Astrocyte (in vitro differentiated cells and primary cell): ENCODE measurements around the gene CNGA3. TPM values are rescaled to one million over a fixed set of nuclear protein-coding genes. Genes with fewer than 3 reads are reported as not detected.

Source experiments
- DNase-seq: peaks from one replicate; pipeline ENCODE4 v3.0.0-alpha.2; 2010; ENCODE audit warnings: low read depth
- FAIRE-seq: peaks from 2 replicates; lab custom pipeline; 2011; peaks lifted over from hg19 to GRCh38; lab: Jason Lieb, UNC
- H2AFZ ChIP-seq: 2 replicates; pipeline ENCODE4 v1.6.0; 2012; ENCODE audit warnings: low read depth, low read length, inconsistent platforms
- H3K27ac ChIP-seq: 2 replicates; pipeline ENCODE4 v1.5.1; 2011; ENCODE audit warnings: low read depth, low read length, inconsistent platforms
- H3K27me3 ChIP-seq: 2 replicates; pipeline ENCODE4 v1.6.0; 2011; ENCODE audit warnings: low read length, inconsistent platforms; ENCODE audit not compliant: insufficient read depth
- H3K36me3 ChIP-seq: 2 replicates; pipeline ENCODE4 v1.5.1; 2011; ENCODE audit warnings: low read length, inconsistent platforms; ENCODE audit not compliant: insufficient read depth
- H3K4me1 ChIP-seq: 2 replicates; pipeline ENCODE4 v1.5.1; 2011; ENCODE audit warnings: low read length, inconsistent platforms; ENCODE audit not compliant: insufficient read depth
- H3K4me2 ChIP-seq: 2 replicates; pipeline ENCODE4 v1.6.0; 2012; ENCODE audit warnings: low read length, inconsistent platforms
- H3K4me3 ChIP-seq: 2 replicates; pipeline ENCODE4 v1.5.1; 2011; ENCODE audit warnings: low read depth, mild to moderate bottlenecking, low read length, inconsistent platforms; ENCODE audit not compliant: insufficient read depth
- H3K79me2 ChIP-seq: 2 replicates; pipeline ENCODE4 v1.6.0; 2012; ENCODE audit warnings: mild to moderate bottlenecking, low read length, inconsistent platforms; ENCODE audit not compliant: insufficient read depth
- H3K9ac ChIP-seq: 2 replicates; pipeline ENCODE4 v1.6.0; 2012; ENCODE audit warnings: mild to moderate bottlenecking, low read length, inconsistent platforms
- H3K9me3 ChIP-seq: 2 replicates; pipeline ENCODE4 v1.5.1; 2012; ENCODE audit warnings: low read depth, mild to moderate bottlenecking, low read length, inconsistent platforms; ENCODE audit not compliant: insufficient read depth
- H4K20me1 ChIP-seq: 2 replicates; pipeline ENCODE4 v1.6.0; 2012; ENCODE audit warnings: low read length, inconsistent platforms; ENCODE audit not compliant: insufficient read depth
- H3K27ac Mint-ChIP-seq: one replicate; pipeline ENCODE4 v1.8.0; 2021; ENCODE audit warnings: mild to moderate bottlenecking, mixed read lengths; ENCODE audit not compliant: unreplicated experiment
- H3K27me3 Mint-ChIP-seq: one replicate; pipeline ENCODE4 v1.8.0; 2021; ENCODE audit warnings: low read depth, mixed read lengths; ENCODE audit not compliant: unreplicated experiment
- H3K36me3 Mint-ChIP-seq: one replicate; pipeline ENCODE4 v1.8.0; 2021; ENCODE audit warnings: low read depth, mixed read lengths; ENCODE audit not compliant: unreplicated experiment
- H3K4me1 Mint-ChIP-seq: one replicate; pipeline ENCODE4 v1.8.0; 2021; ENCODE audit warnings: low read depth, mixed read lengths; ENCODE audit not compliant: unreplicated experiment
- H3K4me3 Mint-ChIP-seq: one replicate; pipeline ENCODE4 v1.8.0; 2021; ENCODE audit warnings: mild to moderate bottlenecking, moderate library complexity, mixed read lengths; ENCODE audit not compliant: unreplicated experiment
- H3K9me3 Mint-ChIP-seq: one replicate; pipeline ENCODE4 v1.8.0; 2021; ENCODE audit warnings: mild to moderate bottlenecking, mixed read lengths; ENCODE audit not compliant: unreplicated experiment
- CTCF ChIP-seq: IDR thresholded peaks from 2 replicates; pipeline ENCODE4 v1.5.1; 2011; ENCODE audit warnings: low read depth, mild to moderate bottlenecking, inconsistent platforms, low read length, moderate library complexity; ENCODE audit not compliant: insufficient read depth
- EZH2 ChIP-seq: IDR thresholded peaks from 2 replicates; pipeline ENCODE4 v1.6.1; 2012; ENCODE audit warnings: mild to moderate bottlenecking, low read length, inconsistent platforms; ENCODE audit not compliant: insufficient read depth
- total RNA-seq: library from RNA; stranded (reverse); gene quantifications from 2 replicates; pipeline ENCODE4 v1.2.1, GENCODE V29; 2021

CNGA3 gene
- total RNA-seq, 1 donor from 2014 or later, result not detected

GRCh38 chr2:98436734-98437133 is 90.5 kb downstream of the CNGA3 start:
- no peak overlapping the region for H3K4me2 ChIP-seq

GRCh38 chr2:98438190-98439133 is 92.2 kb downstream of the CNGA3 start:
- no peak overlapping the region for H3K4me3 ChIP-seq
- Mint-ChIP-seq H3K4me3 (no peak overlapping the region), H3K9me3 (peaks cover 22% of the 10 kb centered on the region), H3K36me3 (peaks cover 2% of the 10 kb centered on the region), H3K27ac (no peak overlapping the region), H3K27me3 (no peaks in the 10 kb centered on the region), H3K4me1 (no peaks in the 10 kb centered on the region)
- H3K4me1 ChIP-seq, result no peaks in the 10 kb centered on the region
- TF ChIP-seq CTCF (no peak), EZH2 (no peak)
- no peak overlapping the region for H3K4me2 ChIP-seq
- H4K20me1 ChIP-seq, result no peaks in the 10 kb centered on the region
- H2AFZ ChIP-seq, result no peak overlapping the region
- H3K27ac ChIP-seq, result no peak overlapping the region
- FAIRE-seq (no peak), DNase-seq (no peak)
- H3K9me3 ChIP-seq, result peaks cover under 1% of the 10 kb centered on the region
- peaks cover 4% of the 10 kb centered on the region for H3K27me3 ChIP-seq
- no peak overlapping the region for H3K9ac ChIP-seq
- no peaks in the 10 kb centered on the region for H3K36me3 ChIP-seq
- H3K79me2 ChIP-seq, result no peaks in the 10 kb centered on the region

More at GRCh38 chr2:98436734-98437133, 90.5 kb downstream of the CNGA3 start:
- Histone ChIP-seq H3K36me3 (no peaks in the 10 kb centered on the region), H3K27ac (no peak overlapping the region), H3K4me3 (no peak overlapping the region), H3K27me3 (peaks cover 4% of the 10 kb centered on the region), H3K79me2 (no peaks in the 10 kb centered on the region), H3K4me1 (no peaks in the 10 kb centered on the region), H2AFZ (no peak overlapping the region), H3K9ac (no peak overlapping the region), H4K20me1 (no peaks in the 10 kb centered on the region), H3K9me3 (peaks cover 4% of the 10 kb centered on the region)
- no peaks in the 10 kb centered on the region for H3K4me1 Mint-ChIP-seq
- no peak for DNase-seq
- no peak for FAIRE-seq
- no peak overlapping the region for H3K27ac Mint-ChIP-seq
- H3K4me3 Mint-ChIP-seq, result no peak overlapping the region
- no peaks in the 10 kb centered on the region for H3K27me3 Mint-ChIP-seq
- TF ChIP-seq EZH2, result no peak
- no peak for TF ChIP-seq CTCF
- peaks cover 2% of the 10 kb centered on the region for H3K36me3 Mint-ChIP-seq
- peaks cover 22% of the 10 kb centered on the region for H3K9me3 Mint-ChIP-seq
